Skeletal muscle cell (primary cell): ENCODE measurements around the gene SLC7A7.
"Not testable (repeated sequence)": the region's sequence is repeated elsewhere in the genome, so short reads cannot be mapped to it uniquely, and the experiment has no call there.

Experiments used
- DNase-seq: peaks from one replicate; pipeline ENCODE4 v3.0.0-alpha.2; 2010; ENCODE audit warnings: low read depth
- H3K4me3 ChIP-seq: 2 replicates; pipeline ENCODE4 v1.5.1; 2011; ENCODE audit warnings: low read depth, mild to moderate bottlenecking, control low read depth, low read length, moderate library complexity

SLC7A7 gene

GRCh38 chr14:22844221-22845102, 29.2 kb upstream of the SLC7A7 start:
- no peak for DNase-seq
- H3K4me3 ChIP-seq: no peak overlapping the region

DNA sequence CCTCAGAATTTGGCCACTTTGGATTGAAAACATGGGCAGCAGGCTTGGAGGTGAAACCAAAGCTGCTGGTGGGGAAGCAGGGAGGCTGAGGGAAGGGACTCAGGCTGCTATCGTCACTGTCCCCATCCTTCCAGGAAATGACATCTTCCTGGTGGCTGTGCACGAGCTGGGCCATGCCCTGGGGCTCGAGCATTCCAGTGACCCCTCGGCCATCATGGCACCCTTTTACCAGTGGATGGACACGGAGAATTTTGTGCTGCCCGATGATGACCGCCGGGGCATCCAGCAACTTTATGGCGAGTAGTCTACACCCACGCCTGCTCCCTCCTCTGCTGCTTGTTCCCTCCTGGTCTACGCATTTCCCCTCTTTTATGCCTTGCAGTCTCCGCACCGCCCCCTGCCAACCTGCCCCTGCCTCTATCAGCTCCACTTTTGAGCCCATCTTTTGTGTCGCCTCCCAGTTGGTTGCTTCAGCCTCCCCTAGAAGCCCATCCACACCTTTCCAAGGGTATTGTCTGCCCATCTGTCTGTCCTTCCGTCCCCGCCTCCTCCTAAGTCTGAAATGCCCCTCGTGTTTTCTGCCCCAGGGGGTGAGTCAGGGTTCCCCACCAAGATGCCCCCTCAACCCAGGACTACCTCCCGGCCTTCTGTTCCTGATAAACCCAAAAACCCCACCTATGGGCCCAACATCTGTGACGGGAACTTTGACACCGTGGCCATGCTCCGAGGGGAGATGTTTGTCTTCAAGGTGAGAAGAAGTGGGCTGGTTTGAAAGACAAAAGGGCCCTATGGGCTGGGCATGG, 28.1 kb upstream of the SLC7A7 start:
- H3K4me3 ChIP-seq: no peak overlapping the region

DNA sequence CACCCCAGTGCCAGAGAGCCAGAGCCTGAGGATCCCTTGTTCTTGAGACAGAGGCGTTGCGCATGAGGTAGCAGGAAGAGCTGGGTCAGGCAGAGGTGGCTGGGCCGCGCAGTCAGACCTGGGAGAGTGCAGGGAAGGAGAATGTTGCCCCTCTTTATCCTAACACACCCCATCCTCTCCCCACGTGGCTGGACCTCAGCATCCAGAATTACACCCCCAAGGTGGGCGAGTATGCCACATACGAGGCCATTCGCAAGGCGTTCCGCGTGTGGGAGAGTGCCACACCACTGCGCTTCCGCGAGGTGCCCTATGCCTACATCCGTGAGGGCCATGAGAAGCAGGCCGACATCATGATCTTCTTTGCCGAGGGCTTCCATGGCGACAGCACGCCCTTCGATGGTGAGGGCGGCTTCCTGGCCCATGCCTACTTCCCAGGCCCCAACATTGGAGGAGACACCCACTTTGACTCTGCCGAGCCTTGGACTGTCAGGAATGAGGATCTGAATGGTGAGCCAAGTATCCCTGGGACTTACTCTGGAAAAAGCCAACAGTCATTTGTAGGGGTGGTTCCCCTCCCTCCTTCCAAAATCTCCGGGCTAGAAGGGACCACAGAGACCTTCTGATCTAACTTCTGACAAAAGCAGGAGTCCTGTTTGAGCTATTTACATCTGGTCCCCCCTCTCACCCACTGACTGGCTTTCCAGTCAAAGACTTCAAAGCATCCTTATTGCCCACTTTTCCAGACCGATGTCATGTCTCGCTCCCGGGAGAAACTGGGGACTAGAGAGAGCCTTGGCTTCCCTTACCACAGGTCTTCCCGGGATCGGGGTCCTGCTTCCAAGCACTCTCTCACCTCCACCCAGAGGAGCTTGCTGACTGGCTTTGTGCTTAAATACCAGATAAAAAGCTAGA, 27.2 kb upstream of the SLC7A7 start:
- no peak for DNase-seq
- H3K4me3 ChIP-seq: no peak overlapping the region

More for the DNA sequence above, 28.1 kb upstream of the SLC7A7 start:
- no peak for DNase-seq

- no peak overlapping the region for H3K4me3 ChIP-seq
- no peak for DNase-seq
Measured at GRCh38 chr14:22841769-22842168, 26.5 kb upstream of the SLC7A7 start.

GRCh38 chr14:22841311-22841710, 26.1 kb upstream of the SLC7A7 start:
- no peak for DNase-seq
- no peak overlapping the region for H3K4me3 ChIP-seq

- no peak for DNase-seq
- peak overlapping the region; percentile 92 for H3K4me3 ChIP-seq
Measured at GRCh38 chr14:22839159-22839779, 24.0 kb upstream of the SLC7A7 start.

- peak overlapping the region; percentile 92 for H3K4me3 ChIP-seq
- no peak for DNase-seq
Measured at GRCh38 chr14:22838631-22839041, 23.4 kb upstream of the SLC7A7 start.

- no peak for DNase-seq
- H3K4me3 ChIP-seq: peak overlapping the region; percentile 92
Measured at GRCh38 chr14:22837750-22838538, 22.7 kb upstream of the SLC7A7 start.

- H3K4me3 ChIP-seq: peak overlapping the region; percentile 92
- no peak for DNase-seq
Measured at GRCh38 chr14:22837114-22837749, 22.0 kb upstream of the SLC7A7 start.

DNA sequence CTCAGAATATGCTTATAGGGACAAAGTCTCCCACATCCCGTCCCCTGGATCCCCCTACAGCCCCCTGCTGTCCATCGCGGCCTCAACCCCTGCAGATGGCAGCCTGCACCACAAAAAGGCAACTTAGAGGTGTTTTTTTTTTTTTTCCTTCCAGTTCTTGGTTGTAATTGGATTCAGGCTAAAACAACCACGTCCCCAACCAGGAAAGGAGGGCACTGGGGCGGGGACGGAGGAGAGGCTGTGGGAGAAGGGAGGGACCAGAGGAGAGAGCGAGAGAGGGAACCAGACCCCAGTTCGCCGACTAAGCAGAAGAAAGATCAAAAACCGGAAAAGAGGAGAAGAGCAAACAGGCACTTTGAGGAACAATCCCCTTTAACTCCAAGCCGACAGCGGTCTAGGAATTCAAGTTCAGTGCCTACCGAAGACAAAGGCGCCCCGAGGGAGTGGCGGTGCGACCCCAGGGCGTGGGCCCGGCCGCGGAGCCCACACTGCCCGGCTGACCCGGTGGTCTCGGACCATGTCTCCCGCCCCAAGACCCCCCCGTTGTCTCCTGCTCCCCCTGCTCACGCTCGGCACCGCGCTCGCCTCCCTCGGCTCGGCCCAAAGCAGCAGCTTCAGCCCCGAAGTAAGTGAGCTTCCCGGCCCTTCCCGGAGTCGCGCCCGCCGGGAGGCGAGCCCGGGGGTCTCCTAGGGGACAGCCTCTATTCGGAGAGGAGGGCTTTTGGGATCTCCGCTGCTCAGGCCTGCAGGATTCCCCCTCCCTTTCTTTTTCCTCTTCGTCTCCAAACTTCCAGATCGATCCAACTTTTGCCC, 21.3 kb upstream of the SLC7A7 start, which contains the start of gene MMP14:
Gene MMP14 (plus strand): TSS at position 285 of the 813 bp plus-strand sequence. CDS start 233 bp downstream, at position 518.
- DNase-seq: peak; percentile 73

DNA sequence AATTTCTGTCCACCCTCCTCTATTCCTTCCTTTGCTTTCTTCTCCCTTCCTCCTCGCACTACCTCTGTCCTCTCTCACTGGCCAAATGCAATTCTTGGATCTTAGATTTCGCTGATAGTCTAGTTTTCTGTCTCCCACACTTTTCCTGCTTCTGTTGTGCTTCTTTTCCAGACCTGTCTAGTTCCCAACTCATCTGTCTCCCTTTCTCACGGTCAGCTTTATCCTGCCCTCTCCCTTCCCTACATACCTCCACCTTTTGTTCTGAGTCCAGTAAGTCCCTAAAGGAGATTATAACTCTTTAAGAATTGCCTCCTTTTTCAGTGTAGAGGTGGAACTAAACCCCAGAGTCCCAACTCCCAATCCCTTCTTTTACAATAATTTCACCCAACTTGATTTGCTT, 20.3 kb upstream of the SLC7A7 start:
- no peak overlapping the region for H3K4me3 ChIP-seq
- no peak for DNase-seq

More for the DNA sequence above, 21.3 kb upstream of the SLC7A7 start, which contains the start of gene MMP14:
- H3K4me3 ChIP-seq: peak within 1 kb of the TSS; percentile 92

- no peak for DNase-seq
- peak overlapping the region; percentile 95 for H3K4me3 ChIP-seq
Measured at GRCh38 chr14:22830443-22831010, 15.3 kb upstream of the SLC7A7 start.

DNA sequence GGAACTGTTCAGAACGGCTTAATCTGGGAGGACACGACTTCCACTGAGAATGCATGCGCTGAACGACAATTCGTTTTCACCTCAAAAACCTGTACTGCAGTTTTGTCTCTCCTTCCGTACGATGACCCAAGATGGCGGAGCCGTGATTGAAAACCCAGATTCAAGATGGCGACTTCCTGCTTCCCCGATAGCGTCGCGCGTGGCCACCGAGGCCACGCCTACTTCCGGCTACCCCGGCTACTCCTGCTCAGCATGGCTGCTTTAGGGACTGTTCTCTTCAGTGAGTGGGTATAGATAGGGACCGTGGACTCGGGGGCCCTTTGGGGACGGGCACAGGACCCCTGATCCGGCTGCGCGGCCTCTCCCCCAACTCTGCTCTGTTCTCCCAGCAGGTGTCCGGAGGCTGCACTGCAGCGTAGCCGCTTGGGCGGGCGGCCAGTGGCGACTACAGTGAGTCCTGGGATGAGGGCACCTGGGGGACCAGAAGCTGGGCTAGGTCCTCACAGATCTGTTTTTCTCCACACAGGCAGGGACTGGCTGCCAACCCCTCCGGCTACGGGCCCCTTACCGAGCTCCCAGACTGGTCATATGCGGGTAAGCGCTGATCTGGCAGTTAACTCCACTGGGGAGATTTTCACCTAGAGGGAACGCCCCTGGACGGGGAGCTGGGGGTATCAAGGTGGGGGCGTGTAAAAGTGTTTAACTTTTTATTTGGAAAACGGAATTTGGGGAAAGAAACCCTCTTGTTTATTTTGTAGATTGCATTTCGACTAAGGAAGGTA, 14.6 kb upstream of the SLC7A7 start, which contains the start of gene MRPL52:
Gene MRPL52 (plus strand): TSS at position 227 of the 782 bp plus-strand sequence. CDS start 26 bp downstream, at position 253.
- no peak for DNase-seq
- H3K4me3 ChIP-seq: peak within 1 kb of the TSS; percentile 95

GRCh38 chr14:22829076-22829660, 13.9 kb upstream of the SLC7A7 start:
- H3K4me3 ChIP-seq: peak overlapping the region; percentile 95

GRCh38 chr14:22824711-22825359, 9.6 kb upstream of the SLC7A7 start:
- DNase-seq: peak; percentile 88

More at GRCh38 chr14:22829076-22829660, 13.9 kb upstream of the SLC7A7 start:
- DNase-seq: not testable (repeated sequence)

More at GRCh38 chr14:22824711-22825359, 9.6 kb upstream of the SLC7A7 start:
- no peak overlapping the region for H3K4me3 ChIP-seq
